Neural cell (in vitro differentiated cells): ENCODE measurements around the gene ASTL. TPM values are rescaled to one million over a fixed set of nuclear protein-coding genes. Genes with fewer than 3 reads are reported as not detected.

Experiments used
- H2AFZ ChIP-seq: fragments of 200-600, 300-800 bp; sonication (generic), shearing (Covaris generic); 2 replicates; pipeline ENCODE4 v1.6.0; 2014; ENCODE audit warnings: low read depth, mild to moderate bottlenecking, antibody characterized with exemption, low read length, moderate library complexity
- H3F3A ChIP-seq: fragments of 200-600 bp; shearing (Covaris generic); 2 replicates; pipeline ENCODE4 v1.6.1; 2016; ENCODE audit warnings: mild to moderate bottlenecking, moderate library complexity, mixed read lengths, antibody characterized with exemption, low read length; ENCODE audit not compliant: insufficient read depth, poor library complexity, severe bottlenecking
- H3K27ac ChIP-seq: fragments of 200-600, 300-800 bp; sonication (generic), shearing (Covaris generic); 2 replicates; pipeline ENCODE4 v1.5.1; 2014; ENCODE audit warnings: mild to moderate bottlenecking, low read length, moderate library complexity
- H3K27me3 ChIP-seq: fragments of 300-800, 200-600 bp; sonication (generic), shearing (Covaris generic); 2 replicates; pipeline ENCODE4 v1.6.0; 2014; ENCODE audit warnings: mild to moderate bottlenecking, low read depth, low read length, moderate library complexity; ENCODE audit not compliant: insufficient read depth
- H3K36me3 ChIP-seq: fragments of 300-800, 200-600 bp; sonication (generic), shearing (Covaris generic); 2 replicates; pipeline ENCODE4 v1.5.1; 2014; ENCODE audit warnings: mild to moderate bottlenecking, antibody characterized with exemption, low read length, moderate library complexity; ENCODE audit not compliant: insufficient read depth
- H3K4me2 ChIP-seq: fragments of 300-800, 200-600 bp; sonication (generic), shearing (Covaris generic); 2 replicates; pipeline ENCODE4 v1.6.0; 2014; ENCODE audit warnings: mild to moderate bottlenecking, low read length
- H3K4me3 ChIP-seq: fragments of 300-800, 200-600 bp; sonication (generic), shearing (Covaris generic); 2 replicates; pipeline ENCODE4 v1.5.1; 2014; ENCODE audit warnings: mild to moderate bottlenecking, low read length, moderate library complexity
- H3K79me2 ChIP-seq: fragments of 200-600 bp; shearing (Covaris generic); replicated peaks from 2 replicates; pipeline ENCODE4 v1.6.0; 2014; ENCODE audit warnings: mild to moderate bottlenecking, low read length, moderate library complexity; ENCODE audit not compliant: insufficient read depth
- H3K9ac ChIP-seq: fragments of 300-800, 200-600 bp; sonication (generic), shearing (Covaris generic); 2 replicates; pipeline ENCODE4 v1.6.1; 2016; ENCODE audit warnings: mild to moderate bottlenecking, low read length, mixed read lengths
- H3K9me2 ChIP-seq: fragments of 200-600 bp; shearing (Covaris generic); 2 replicates; pipeline ENCODE4 v1.6.1; 2016; ENCODE audit warnings: mild to moderate bottlenecking, low read length, mixed read lengths; ENCODE audit not compliant: insufficient read depth
- H3K9me3 ChIP-seq: fragments of 200-600, 300-800 bp; sonication (generic), shearing (Covaris generic); 2 replicates; pipeline ENCODE4 v1.6.1; 2016; ENCODE audit warnings: mild to moderate bottlenecking, mixed run types, low read length, moderate library complexity, mixed read lengths
- H4K20me1 ChIP-seq: fragments of 200-600 bp; shearing (Covaris generic); 2 replicates; pipeline ENCODE4 v1.6.1; 2016; ENCODE audit warnings: mild to moderate bottlenecking, mixed run types; ENCODE audit not compliant: insufficient read depth
- CTCF ChIP-seq: fragments of 450-650 bp; IDR thresholded peaks from 2 replicates; pipeline ENCODE4 v1.5.1; 2014; ENCODE audit warnings: antibody characterized with exemption, mild to moderate bottlenecking, moderate library complexity; ENCODE audit not compliant: poor library complexity, severe bottlenecking
- EZH2 ChIP-seq: fragments of 200-600, 300-800 bp; shearing (Covaris generic), sonication (generic); IDR thresholded peaks from 2 replicates; pipeline ENCODE4 v1.6.1; 2014; ENCODE audit warnings: antibody characterized with exemption, low read length, borderline replicate concordance, mild to moderate bottlenecking; ENCODE audit not compliant: insufficient read depth, poor library complexity, severe bottlenecking
- POLR2AphosphoS5 ChIP-seq: IDR thresholded peaks from 2 replicates; pipeline ENCODE4 v1.6.1; 2012
- SMC3 ChIP-seq: fragments of 450-650 bp; conservative IDR thresholded peaks from 2 replicates; pipeline ENCODE4 v1.6.1; 2014; ENCODE audit warnings: antibody characterized with exemption, mild to moderate bottlenecking, moderate library complexity; ENCODE audit not compliant: poor library complexity
- polyA plus RNA-seq: library from polyadenylated mRNA; depleted of rRNA; stranded (reverse); fragments of >200 nt; gene quantifications from 2 replicates; pipeline ENCODE4 v1.2.3, GENCODE V29; 2014

ASTL gene
- polyA plus RNA-seq, 1 donor from 2014 or later: not detected

DNA sequence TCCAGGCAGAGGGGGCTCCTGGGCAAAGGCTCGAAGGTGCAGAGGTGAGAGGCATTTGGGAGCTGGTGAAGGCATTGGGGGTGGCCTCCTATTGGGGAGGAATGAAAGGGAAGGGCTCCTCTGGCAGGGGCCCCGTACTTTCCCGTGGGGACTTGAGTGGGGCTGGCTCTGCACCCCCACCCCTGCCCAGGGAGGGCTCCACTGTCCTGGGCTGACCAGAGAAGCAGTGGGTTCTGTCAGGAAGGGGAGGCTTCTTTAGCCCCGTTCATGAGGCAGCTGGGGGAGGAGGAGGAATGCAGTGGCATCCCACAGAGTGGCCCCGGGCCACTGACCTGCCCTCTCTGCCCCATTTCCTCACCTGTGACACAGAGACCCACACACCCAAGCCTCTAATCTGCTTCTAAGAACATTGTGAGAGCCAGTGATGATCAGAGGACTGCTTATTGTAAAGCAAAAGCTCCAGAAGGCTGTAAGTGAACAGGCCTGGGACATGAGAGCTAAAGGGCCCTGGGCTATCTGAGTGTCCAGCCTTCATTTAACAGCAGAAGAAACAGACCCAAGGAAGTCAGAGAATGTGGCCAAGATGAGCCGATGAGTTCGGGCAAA lies 65.0 kb downstream of the ASTL start:
- TF ChIP-seq SMC3 (no peak), CTCF (no peak), EZH2 (no peak), POLR2AphosphoS5 (no peak)

More for the DNA sequence above, 65.0 kb downstream of the ASTL start:
- H4K20me1 ChIP-seq: no peaks in the 10 kb centered on the region
- H3F3A ChIP-seq: no peaks in the 10 kb centered on the region
- no peak overlapping the region for H2AFZ ChIP-seq
- H3K79me2 ChIP-seq: no peaks in the 10 kb centered on the region
- H3K4me3 ChIP-seq: no peak overlapping the region
- H3K9ac ChIP-seq: no peak overlapping the region
- H3K4me2 ChIP-seq: no peak overlapping the region
- no peaks in the 10 kb centered on the region for H3K36me3 ChIP-seq
- H3K27me3 ChIP-seq: no peaks in the 10 kb centered on the region
- H3K9me3 ChIP-seq: peaks cover 6% of the 10 kb centered on the region
- no peaks in the 10 kb centered on the region for H3K9me2 ChIP-seq
- no peak overlapping the region for H3K27ac ChIP-seq

Other genes with a start within 250 kb of the ASTL start
- 76.9 and 90.3 TPM in 2 replicates for gene ANKRD36C, start 146.7 kb downstream of the ASTL start, polyA plus RNA-seq
- gene GPAT2, start 103.6 kb downstream of the ASTL start, polyA plus RNA-seq: not detected in 2 replicates
- gene ADRA2B, start 21.9 kb downstream of the ASTL start, polyA plus RNA-seq: not detected in 2 replicates
- 1.5 and 2.1 TPM in 2 replicates for gene DUSP2, start 6.9 kb upstream of the ASTL start, polyA plus RNA-seq
- 155 and 160 TPM in 2 replicates for gene STARD7, start 70.3 kb upstream of the ASTL start, polyA plus RNA-seq
- 19.1 and 21.4 TPM in 2 replicates for gene TMEM127, start 127.5 kb upstream of the ASTL start, polyA plus RNA-seq
- 182 and 188 TPM in 2 replicates for gene CIAO1, start 127.7 kb upstream of the ASTL start, polyA plus RNA-seq
- gene SNRNP200, start 167.0 kb upstream of the ASTL start, polyA plus RNA-seq: 70.4 and 75.7 TPM in 2 replicates
- not detected in 2 replicates for gene ITPRIPL1, start 186.8 kb upstream of the ASTL start, polyA plus RNA-seq
- 0.82 and 2.7 TPM in 2 replicates for gene NCAPH, start 197.3 kb upstream of the ASTL start, polyA plus RNA-seq